Tibial artery (tissue), 4 donors: Measurements from ENCODE around the gene SH2D5.

Experiments
- DNase-seq, 2 donors: peaks; one replicate each; pipeline ENCODE4 v3.0.0-alpha.2; 2019
- H3K27ac ChIP-seq, 2 donors: fragments of 200-600 bp; sonication (generic) in 1 of 2; 1 replicate in 1 of 2; 2 replicates in 1 of 2; pipeline ENCODE4 v1.5.1; 2018 to 2019; ENCODE audit warnings: mild to moderate bottlenecking in 1 of 2
- H3K27me3 ChIP-seq, 2 donors: fragments of 200-600 bp; sonication (generic) in 1 of 2; one replicate each; pipeline versions ENCODE4 v1.5.1 to v1.6.0; 2016 to 2019
- H3K36me3 ChIP-seq, 3 donors: fragments of 200-600 bp; sonication (generic) in 2 of 3; one replicate each; pipeline ENCODE4 v1.5.1; 2016 to 2019; ENCODE audit warnings: mild to moderate bottlenecking in 2 of 3
- H3K4me1 ChIP-seq, 4 donors: fragments of 200-600 bp; sonication (generic) in 2 of 4; 1 replicate in 3 of 4; 2 replicates in 1 of 4; pipeline ENCODE4 v1.5.1; 2016 to 2019
- H3K4me3 ChIP-seq, 2 donors: fragments of 200-600 bp; sonication (generic) in 1 of 2; 1 replicate in 1 of 2; 2 replicates in 1 of 2; pipeline ENCODE4 v1.5.1; 2018 to 2019; ENCODE audit warnings: mild to moderate bottlenecking in 2 of 2
- H3K9me3 ChIP-seq, 3 donors: fragments of 200-600 bp; sonication (generic) in 1 of 3; one replicate each; pipeline ENCODE4 v1.5.1; 2016 to 2019
- CTCF ChIP-seq, 2 experiments: fragments of 200-600 bp in 1 of 2; fragments of 450-650 bp in 1 of 2; IDR thresholded peaks; one replicate each; pipeline ENCODE4 v1.5.1; 2017 to 2019; ENCODE audit warnings: antibody characterized with exemption in 2 of 2, mild to moderate bottlenecking in 1 of 2, moderate library complexity in 1 of 2
- intact Hi-C: fragments of 100-400 bp; cut with DNase I; formaldehyde crosslinking; loops from one replicate; pipeline ENCODE4 v1.15.0; 2023; ENCODE audit warnings: low total_unique reads

Gene SH2D5

GRCh38 chr1:20713440-20713839 is 19.1 kb downstream of the SH2D5 start:
- Histone ChIP-seq H3K27ac (no peak overlapping the region), H3K4me1 (peaks cover 0 to 14% (median 10%) of the 10 kb centered on the region in 4 donors), H3K4me3 (no peak overlapping the region), H3K36me3 (no peaks in the 10 kb centered on the region), H3K27me3 (peaks cover 0 to 67% of the 10 kb centered on the region in 2 donors), H3K9me3 (no peaks in the 10 kb centered on the region)
- DNase-seq, result no peak
- intact Hi-C loops, result no loop called here
- TF ChIP-seq CTCF (IDR thresholded peaks at IDR 0.05), result no peak

GRCh38 chr1:20712215-20712577 is 20.3 kb downstream of the SH2D5 start:
- Histone ChIP-seq H3K4me1 (peaks cover 0 to 3% (median under 1%) of the 10 kb centered on the region in 4 donors), H3K36me3 (no peaks in the 10 kb centered on the region), H3K27ac (no peak overlapping the region), H3K9me3 (no peaks in the 10 kb centered on the region), H3K27me3 (peaks cover 0 to 64% of the 10 kb centered on the region in 2 donors), H3K4me3 (no peak overlapping the region)
- no peak for DNase-seq
- no peak for TF ChIP-seq CTCF (IDR thresholded peaks at IDR 0.05)
- intact Hi-C loops, result no loop called here

GRCh38 chr1:20711285-20712214 is 21.0 kb downstream of the SH2D5 start:
- no peak overlapping the region for H3K27ac ChIP-seq
- no peak overlapping the region for H3K4me3 ChIP-seq
- H3K27me3 ChIP-seq, result peaks cover 0 to 58% of the 10 kb centered on the region in 2 donors
- no peaks in the 10 kb centered on the region for H3K36me3 ChIP-seq
- no peaks in the 10 kb centered on the region for H3K4me1 ChIP-seq
- intact Hi-C loops, result no loop called here
- TF ChIP-seq CTCF (IDR thresholded peaks at IDR 0.05), result no peak
- no peak for DNase-seq
- H3K9me3 ChIP-seq, result no peaks in the 10 kb centered on the region

- no peak overlapping the region for H3K4me3 ChIP-seq
- intact Hi-C loops, result no loop called here
- peaks cover 0 to 49% of the 10 kb centered on the region in 2 donors for H3K27me3 ChIP-seq
- no peak for DNase-seq
- TF ChIP-seq CTCF (IDR thresholded peaks at IDR 0.05), result no peak
- H3K9me3 ChIP-seq, result no peaks in the 10 kb centered on the region
- H3K4me1 ChIP-seq, result no peaks in the 10 kb centered on the region
- no peak overlapping the region for H3K27ac ChIP-seq
- no peaks in the 10 kb centered on the region for H3K36me3 ChIP-seq
Measured at GRCh38 chr1:20710469-20711284, 21.8 kb downstream of the SH2D5 start.

- Histone ChIP-seq H3K27ac (no peak overlapping the region), H3K36me3 (no peaks in the 10 kb centered on the region), H3K4me1 (no peaks in the 10 kb centered on the region), H3K4me3 (no peak overlapping the region), H3K9me3 (no peaks in the 10 kb centered on the region), H3K27me3 (peaks cover 0 to 41% of the 10 kb centered on the region in 2 donors)
- intact Hi-C loops, result no loop called here
- no peak for TF ChIP-seq CTCF (IDR thresholded peaks at IDR 0.05)
- DNase-seq, result no peak
Measured at GRCh38 chr1:20709868-20710267, 22.6 kb downstream of the SH2D5 start.
